Vagina (tissue), 2 donors: ENCODE data around the gene SLC28A3.

ENCODE experiments used
- POLR2A ChIP-seq, 2 donors: fragments of 450-650 bp; IDR thresholded peaks; one replicate each; pipeline ENCODE4 v1.6.1; 2017; ENCODE audit warnings: antibody characterized with exemption in 2 of 2, mild to moderate bottlenecking in 2 of 2, moderate library complexity in 2 of 2
- TF ChIP-seq, protein P1 (sequence below), 3 experiments: fragments of 450-650 bp in 2 of 3; fragments of 200-600 bp in 1 of 3; sonication (generic) in 1 of 3; IDR thresholded peaks; one replicate each; pipeline ENCODE4 v1.5.1; 2017 to 2019; ENCODE audit warnings: antibody characterized with exemption in 3 of 3, mild to moderate bottlenecking in 2 of 3, moderate library complexity in 2 of 3

DNA sequence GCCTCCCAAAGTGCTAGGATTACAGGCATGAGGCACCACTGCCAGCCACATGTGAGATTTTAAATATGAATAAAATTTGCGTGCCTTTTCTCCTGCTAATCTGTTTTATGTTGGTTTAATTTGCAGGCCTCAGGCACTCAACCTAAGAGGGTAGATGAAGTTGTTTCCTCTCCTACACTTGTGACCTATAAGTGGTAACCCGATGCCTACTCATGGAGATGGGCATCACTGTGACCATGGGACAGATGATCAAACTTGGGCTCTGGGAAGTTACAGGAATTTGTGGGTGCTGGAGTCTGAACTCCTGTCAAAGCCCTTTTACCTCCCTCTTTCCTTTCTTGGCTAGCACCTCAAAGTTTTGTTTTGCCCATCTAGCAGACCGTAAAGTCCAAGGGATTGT, 1.1 kb downstream of the SLC28A3 start:
- TF ChIP-seq, protein P1, sequence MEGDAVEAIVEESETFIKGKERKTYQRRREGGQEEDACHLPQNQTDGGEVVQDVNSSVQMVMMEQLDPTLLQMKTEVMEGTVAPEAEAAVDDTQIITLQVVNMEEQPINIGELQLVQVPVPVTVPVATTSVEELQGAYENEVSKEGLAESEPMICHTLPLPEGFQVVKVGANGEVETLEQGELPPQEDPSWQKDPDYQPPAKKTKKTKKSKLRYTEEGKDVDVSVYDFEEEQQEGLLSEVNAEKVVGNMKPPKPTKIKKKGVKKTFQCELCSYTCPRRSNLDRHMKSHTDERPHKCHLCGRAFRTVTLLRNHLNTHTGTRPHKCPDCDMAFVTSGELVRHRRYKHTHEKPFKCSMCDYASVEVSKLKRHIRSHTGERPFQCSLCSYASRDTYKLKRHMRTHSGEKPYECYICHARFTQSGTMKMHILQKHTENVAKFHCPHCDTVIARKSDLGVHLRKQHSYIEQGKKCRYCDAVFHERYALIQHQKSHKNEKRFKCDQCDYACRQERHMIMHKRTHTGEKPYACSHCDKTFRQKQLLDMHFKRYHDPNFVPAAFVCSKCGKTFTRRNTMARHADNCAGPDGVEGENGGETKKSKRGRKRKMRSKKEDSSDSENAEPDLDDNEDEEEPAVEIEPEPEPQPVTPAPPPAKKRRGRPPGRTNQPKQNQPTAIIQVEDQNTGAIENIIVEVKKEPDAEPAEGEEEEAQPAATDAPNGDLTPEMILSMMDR (IDR thresholded peaks at IDR 0.05) = no peak
- no peak for TF ChIP-seq POLR2A (IDR thresholded peaks at IDR 0.05)
